CD4-positive, alpha-beta T cell (primary cell): ENCODE results near the gene TBPL2. TPM values are rescaled to one million over a fixed set of nuclear protein-coding genes. Genes with fewer than 3 reads are reported as not detected.
"Not testable (repeated sequence)": the region's sequence is repeated elsewhere in the genome, so short reads cannot be mapped to it uniquely, and the experiment has no call there.

Experiments
- ATAC-seq: fragments of 200-7000 bp; cut with Tn5 transposase; one replicate; pipeline ENCODE4 v1.10.0; 2022; ENCODE audit warnings: mild to moderate bottlenecking; ENCODE audit not compliant: poor library complexity
- CTCF ChIA-PET: fragments of 350-600 bp; sonication (Branson Sonifier 250); formaldehyde crosslinking; loops from one replicate; lab custom pipeline; 2021; ENCODE audit warnings: antibody characterized with exemption, inconsistent platforms; lab: Charles Lee
- POLR2A ChIA-PET: fragments of 350-600 bp; sonication (Branson Sonifier 250); formaldehyde crosslinking; loops from one replicate; lab custom pipeline; 2021; ENCODE audit warnings: antibody characterized with exemption, inconsistent platforms; lab: Charles Lee
- DNase-seq, 14 experiments: peaks; one replicate each; pipeline ENCODE4 v3.0.0-alpha.2; 2013 to 2020; ENCODE audit warnings: mixed read lengths in 2 of 14
- H3K27ac ChIP-seq, 2 donors: one replicate each; pipeline versions ENCODE4 v1.5.1 to v1.7.0; 2013; ENCODE audit warnings: low read length in 2 of 2, low read depth in 1 of 2, mild to moderate bottlenecking in 1 of 2
- H3K27me3 ChIP-seq, 2 experiments: 1 replicate in 1 of 2; 2 replicates in 1 of 2; pipeline versions ENCODE4 v1.6.1 to v1.7.0; 2013; ENCODE audit warnings: low read length in 2 of 2, control low read depth in 1 of 2, mild to moderate bottlenecking in 1 of 2, moderate library complexity in 1 of 2; ENCODE audit not compliant: insufficient read depth in 2 of 2, control insufficient read depth in 1 of 2
- H3K36me3 ChIP-seq: one replicate; pipeline ENCODE4 v1.6.1; 2013; ENCODE audit warnings: low read length, control low read depth; ENCODE audit not compliant: insufficient read depth
- H3K4me1 ChIP-seq: one replicate; pipeline ENCODE4 v1.6.1; 2013; ENCODE audit warnings: low read length, control low read depth; ENCODE audit not compliant: insufficient read depth
- H3K4me3 ChIP-seq: one replicate; pipeline ENCODE4 v1.5.1; 2013; ENCODE audit warnings: mild to moderate bottlenecking, low read length, moderate library complexity
- H3K9me3 ChIP-seq, 2 experiments: 1 replicate in 1 of 2; 2 replicates in 1 of 2; pipeline versions ENCODE4 v1.6.1 to v1.7.0; 2013; ENCODE audit warnings: low read length in 2 of 2, mild to moderate bottlenecking in 2 of 2, control low read depth in 1 of 2, moderate library complexity in 1 of 2; ENCODE audit not compliant: control insufficient read depth in 1 of 2, insufficient read depth in 1 of 2
- H3K27ac Mint-ChIP-seq: one replicate; pipeline ENCODE4 v1.8.0; 2020; ENCODE audit warnings: mixed read lengths
- H3K27me3 Mint-ChIP-seq: one replicate; pipeline ENCODE4 v1.8.0; 2021; ENCODE audit warnings: mixed read lengths
- H3K36me3 Mint-ChIP-seq: one replicate; pipeline ENCODE4 v1.8.0; 2021; ENCODE audit warnings: low read depth, mixed read lengths
- H3K4me1 Mint-ChIP-seq: one replicate; pipeline ENCODE4 v1.8.0; 2021; ENCODE audit warnings: low read depth, mixed read lengths
- H3K4me3 Mint-ChIP-seq: one replicate; pipeline ENCODE4 v1.8.0; 2020; ENCODE audit warnings: mild to moderate bottlenecking, mixed read lengths
- H3K9me3 Mint-ChIP-seq: one replicate; pipeline ENCODE4 v1.8.0; 2020; ENCODE audit warnings: mixed read lengths
- CTCF ChIP-seq: fragments of 200-600 bp; IDR thresholded peaks from one replicate; pipeline ENCODE4 v1.8.0; 2022; ENCODE audit warnings: antibody characterized with exemption, mild to moderate bottlenecking
- intact Hi-C, 2 experiments: fragments of 100-400 bp; cut with DNase I in 1 of 2; cut with micrococcal nuclease in 1 of 2; formaldehyde crosslinking; loops; one replicate each; pipeline versions ENCODE4 v1.15.1 to v1.9.0; 2023 to 2025; cut with DNase I, micrococcal nuclease
- total RNA-seq, 174 experiments: library from RNA in 2 of 174; stranded (reverse) in 2 of 174; gene quantifications; one replicate each; pipeline ENCODE4 v1.2.3 and lab custom pipeline; 2021 to 2026

TBPL2 gene
- total RNA-seq, 2 experiments from 2014 or later, result not detected

GRCh38 chr14:55425091-55425490 is 15.3 kb downstream of the TBPL2 start:
- ATAC-seq (no peak), DNase-seq (no peak)
- H3K4me1 ChIP-seq, result peaks cover 3% of the 10 kb centered on the region
- H3K27ac ChIP-seq, result no peak overlapping the region
- Mint-ChIP-seq H3K36me3 (no peaks in the 10 kb centered on the region), H3K4me1 (peaks cover 5% of the 10 kb centered on the region), H3K9me3 (no peaks in the 10 kb centered on the region), H3K27me3 (no peaks in the 10 kb centered on the region), H3K4me3 (no peak overlapping the region), H3K27ac (no peak overlapping the region)
- H3K36me3 ChIP-seq, result no peaks in the 10 kb centered on the region
- CTCF ChIA-PET, result interaction anchor here (1.3 kb wide), 1 partner anchor 13 kb away, joined by 3 read pairs; no protein-coding TSS in a partner anchor
- no peak overlapping the region for H3K4me3 ChIP-seq
- no peak for TF ChIP-seq CTCF
- no peaks in the 10 kb centered on the region for H3K27me3 ChIP-seq
- POLR2A ChIA-PET, result no interaction called here
- no peaks in the 10 kb centered on the region for H3K9me3 ChIP-seq
- intact Hi-C loops, result loop anchor here in 1 of 2 experiments (5.0 kb wide), 1 partner anchor 333 kb away; no protein-coding TSS in a partner anchor

GRCh38 chr14:55423969-55424368 is 16.4 kb downstream of the TBPL2 start:
- no peaks in the 10 kb centered on the region for H3K4me1 ChIP-seq
- intact Hi-C loops, result no loop called here
- no peak overlapping the region for H3K27ac ChIP-seq
- no peak overlapping the region for H3K4me3 ChIP-seq
- Mint-ChIP-seq H3K27ac (no peak overlapping the region), H3K4me1 (no peaks in the 10 kb centered on the region), H3K9me3 (no peaks in the 10 kb centered on the region), H3K4me3 (no peak overlapping the region), H3K27me3 (no peaks in the 10 kb centered on the region), H3K36me3 (no peaks in the 10 kb centered on the region)
- H3K9me3 ChIP-seq, result no peaks in the 10 kb centered on the region
- ATAC-seq, result no peak
- DNase-seq, result no peak
- no peak for TF ChIP-seq CTCF
- H3K27me3 ChIP-seq, result no peaks in the 10 kb centered on the region
- H3K36me3 ChIP-seq, result no peaks in the 10 kb centered on the region
- ChIA-PET CTCF (interaction anchor here (1.3 kb wide), 1 partner anchor 14 kb away, joined by 3 read pairs; no protein-coding TSS in a partner anchor), POLR2A (no interaction called here)

GRCh38 chr14:55422338-55422737 is 18.1 kb downstream of the TBPL2 start:
- ATAC-seq, H3K27me3 ChIP-seq, H3K4me1 ChIP-seq, POLR2A ChIA-PET, DNase-seq, H3K27ac Mint-ChIP-seq, H3K36me3 Mint-ChIP-seq, H3K27ac ChIP-seq, H3K9me3 Mint-ChIP-seq, H3K4me1 Mint-ChIP-seq, intact Hi-C loops, H3K4me3 ChIP-seq, H3K9me3 ChIP-seq, H3K36me3 ChIP-seq, H3K27me3 Mint-ChIP-seq, H3K4me3 Mint-ChIP-seq: not testable (repeated sequence)
- CTCF ChIA-PET, result interaction anchor here (1.0 kb wide), 1 partner anchor 8 kb away, joined by 3 read pairs; no protein-coding TSS in a partner anchor

GRCh38 chr14:55419663-55420062 is 20.8 kb downstream of the TBPL2 start:
- Histone ChIP-seq H3K4me3 (no peak overlapping the region), H3K4me1 (no peaks in the 10 kb centered on the region), H3K27me3 (no peaks in the 10 kb centered on the region), H3K27ac (no peak overlapping the region), H3K9me3 (no peaks in the 10 kb centered on the region), H3K36me3 (no peaks in the 10 kb centered on the region)
- no peak overlapping the region for H3K4me3 Mint-ChIP-seq
- H3K27ac Mint-ChIP-seq, result no peak overlapping the region
- ATAC-seq (no peak), DNase-seq (no peak)
- no peaks in the 10 kb centered on the region for H3K27me3 Mint-ChIP-seq
- no peaks in the 10 kb centered on the region for H3K4me1 Mint-ChIP-seq
- intact Hi-C loops, result loop anchor here in 1 of 2 experiments (10.0 kb wide), 1 partner anchor 695 kb away; the partner anchor contains the start of gene PELI2
- ChIA-PET POLR2A (no interaction called here), CTCF (no interaction called here)
- no peak for TF ChIP-seq CTCF
- no peaks in the 10 kb centered on the region for H3K36me3 Mint-ChIP-seq
- no peaks in the 10 kb centered on the region for H3K9me3 Mint-ChIP-seq
